Measurements from ENCODE around the gene FLYWCH2. TPM values are rescaled to one million over a fixed set of nuclear protein-coding genes. Genes with fewer than 3 reads are reported as not detected.

Gene FLYWCH2
- total RNA-seq: 18.3 and 24.1 TPM in 2 replicates
- polyA plus RNA-seq: 34.6 and 45.1 TPM in 2 replicates
- polyA plus RNA-seq (2011; cell fraction: cytosol; rRNA removed): 21.5 and 38.9 TPM in 2 replicates
- polyA plus RNA-seq (2011; cell fraction: nucleus; rRNA removed): 10.8 and 12.1 TPM in 2 replicates
- 22.9 and 29.6 TPM in 2 replicates for polyA plus RNA-seq (2012)
- polyA minus RNA-seq: 5.2 and 7.3 TPM in 2 replicates
- polyA minus RNA-seq (2011; cell fraction: cytosol; rRNA and poly(A)+ RNA removed): 92.6 TPM
- polyA minus RNA-seq (2011; cell fraction: nucleus; rRNA and poly(A)+ RNA removed): 1.4 and 3.6 TPM in 2 replicates
- percentile 47 among the genes with signal in this experiment for Bru-seq, nascent RNA
- percentile 51 among the genes with signal in this experiment for BruChase-seq, experiment 1, labeled RNA remaining after a 6-hour chase
- percentile 48 among the genes with signal in this experiment for BruChase-seq, experiment 2, labeled RNA remaining after a 2-hour chase
- long read RNA-seq, transcript FLYWCH2-202 (4 exons, 1,036 nt): major isoform, 87 of 99 reads
- long read RNA-seq, partial matches to known transcripts: 0 of 99 reads
- long read RNA-seq, other reads (novel, unspliced or antisense): 12 of 99 reads

- peak within 1 kb of the TSS; percentile 49 for H3K27ac ChIP-seq (ENCODE audit: insufficient read depth, low read depth, low read length)
- intact Hi-C loops (cut with micrococcal nuclease) (loop anchor here (1.0 kb wide), 1 partner anchor 21 kb away; no protein-coding TSS in a partner anchor), dilution Hi-C loops (cut with MboI; ENCODE audit: extremely low pct_ligation_motif_present, low sequenced_read_pairs) (no loop called here)
- peaks cover 5% of the 10 kb centered on the region for H3K79me2 ChIP-seq (ENCODE audit: control insufficient read depth, insufficient read depth, low read length)
- no peaks in the 10 kb centered on the region for H3K9me3 ChIP-seq (replicated peaks; ENCODE audit: control insufficient read depth, insufficient read depth, low read length)
- no TSS peak for BruUV-seq (replicated peaks)
- peak; percentile 99 for DNase-seq (ENCODE audit: low read depth, low spot score)
- TF ChIP-seq GATA2 (IDR thresholded peaks at IDR 0.05; ENCODE audit: insufficient read depth, insufficient read length, low read depth, low read length) (no peak), POLR2A (IDR thresholded peaks at IDR 0.05; ENCODE audit: low read depth, low read length) (peak; percentile 83), POLR2AphosphoS5 (IDR thresholded peaks at IDR 0.05; ENCODE audit: insufficient read depth, low read depth, low read length) (peak; percentile 81), FOS (IDR thresholded peaks at IDR 0.05; ENCODE audit: borderline replicate concordance, insufficient read depth, low read length) (no peak), JUN (IDR thresholded peaks at IDR 0.05; ENCODE audit: borderline replicate concordance, insufficient read depth, insufficient read length, low read depth) (no peak), CTCF (IDR thresholded peaks at IDR 0.05; ENCODE audit: extremely low read depth in 1 of 2, insufficient read depth in 1 of 2, low read depth in 1 of 2, low read length in 2 of 2) (no peak)
- H3K4me2 ChIP-seq (ENCODE audit: insufficient read depth, low read length): peak within 1 kb of the TSS; percentile 87
- H3K9me1 ChIP-seq (replicated peaks; ENCODE audit: control insufficient read depth, extremely low read depth, insufficient read depth, low read length): no peaks in the 10 kb centered on the region
- peaks cover 7% of the 10 kb centered on the region for H3K4me1 ChIP-seq (ENCODE audit: control insufficient read depth, extremely low read depth, insufficient read depth, low read length)
- peak within 1 kb of the TSS; percentile 96 for H2AFZ ChIP-seq (ENCODE audit: low read depth, low read length)
- POLR2A ChIA-PET: interaction anchor here (0.7 to 1.4 kb wide), 4 partner anchors 15 to 138 kb away, joined by 3 to 6 read pairs (median 4); partner anchors contain the start of gene FLYWCH1
- peak within 1 kb of the TSS; percentile 42 to 91 (median 63) for H3K4me3 ChIP-seq (replicated peaks in 1 of 3; ENCODE audit: insufficient read depth in 1 of 3, low read depth in 1 of 3, low read length in 3 of 3)
- no peaks in the 10 kb centered on the region for H3K27me3 ChIP-seq (ENCODE audit: control insufficient read depth in 2 of 2, insufficient read depth in 2 of 2, low read length in 2 of 2)
- H4K20me1 ChIP-seq (replicated peaks; ENCODE audit: control insufficient read depth, extremely low read depth, insufficient read depth, low read length): no peaks in the 10 kb centered on the region
- peak; percentile 98 for FAIRE-seq
- H3K36me3 ChIP-seq (ENCODE audit: control insufficient read depth in 2 of 2, extremely low read depth in 1 of 2, insufficient read depth in 2 of 2, low read length in 2 of 2): no peaks in the 10 kb centered on the region
- CTCF ChIA-PET: interaction anchor here (0.7 to 2.1 kb wide), 11 partner anchors 10 to 44 kb away, joined by 3 to 20 read pairs (median 5); no protein-coding TSS in a partner anchor
- peak within 1 kb of the TSS; percentile 64 for H3K9ac ChIP-seq (replicated peaks; ENCODE audit: extremely low read depth, insufficient read depth, low read length)
Observed at GRCh38 chr16:2882650-2883457, at the start of gene FLYWCH2. FLYWCH2 (plus strand) TSS chr16:2883215; CDS start chr16:2896450, 13,235 bp downstream.

Data from endothelial cell of umbilical vein (primary cell).